B cell (primary cell): ENCODE measurements around the gene PLCG1.

Source experiments
- EZH2 ChIP-seq: IDR thresholded peaks from 2 replicates; pipeline ENCODE4 v1.6.1; 2012; ENCODE audit warnings: borderline replicate concordance, low read depth, mild to moderate bottlenecking, moderate library complexity, low read length; ENCODE audit not compliant: insufficient read depth, poor library complexity, severe bottlenecking
- TF ChIP-seq, protein P1 (sequence below): fragments of 200-600 bp; IDR thresholded peaks from one replicate; pipeline ENCODE4 v1.8.0; 2022; ENCODE audit warnings: antibody characterized with exemption, mild to moderate bottlenecking

DNA sequence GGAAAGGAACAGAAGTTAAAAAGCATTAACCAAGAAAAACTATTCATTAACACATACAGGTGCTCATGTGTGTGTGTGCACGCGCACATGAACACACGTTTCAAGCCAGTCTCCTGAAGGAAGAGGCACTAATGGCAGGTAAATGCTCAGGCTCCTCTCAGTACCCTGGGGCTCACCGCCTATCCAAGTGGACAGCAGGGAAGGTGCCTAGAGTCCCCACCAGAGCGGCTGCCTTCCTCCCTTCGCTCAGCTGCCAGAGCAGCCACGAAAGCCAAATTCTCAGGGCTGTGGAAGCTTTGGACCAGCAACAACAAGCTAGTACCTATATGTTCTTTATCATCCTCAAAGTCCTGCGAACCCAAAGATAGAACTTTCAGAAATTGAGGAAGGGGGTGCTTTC is 42.6 kb downstream of the PLCG1 start:
- TF ChIP-seq, protein P1, sequence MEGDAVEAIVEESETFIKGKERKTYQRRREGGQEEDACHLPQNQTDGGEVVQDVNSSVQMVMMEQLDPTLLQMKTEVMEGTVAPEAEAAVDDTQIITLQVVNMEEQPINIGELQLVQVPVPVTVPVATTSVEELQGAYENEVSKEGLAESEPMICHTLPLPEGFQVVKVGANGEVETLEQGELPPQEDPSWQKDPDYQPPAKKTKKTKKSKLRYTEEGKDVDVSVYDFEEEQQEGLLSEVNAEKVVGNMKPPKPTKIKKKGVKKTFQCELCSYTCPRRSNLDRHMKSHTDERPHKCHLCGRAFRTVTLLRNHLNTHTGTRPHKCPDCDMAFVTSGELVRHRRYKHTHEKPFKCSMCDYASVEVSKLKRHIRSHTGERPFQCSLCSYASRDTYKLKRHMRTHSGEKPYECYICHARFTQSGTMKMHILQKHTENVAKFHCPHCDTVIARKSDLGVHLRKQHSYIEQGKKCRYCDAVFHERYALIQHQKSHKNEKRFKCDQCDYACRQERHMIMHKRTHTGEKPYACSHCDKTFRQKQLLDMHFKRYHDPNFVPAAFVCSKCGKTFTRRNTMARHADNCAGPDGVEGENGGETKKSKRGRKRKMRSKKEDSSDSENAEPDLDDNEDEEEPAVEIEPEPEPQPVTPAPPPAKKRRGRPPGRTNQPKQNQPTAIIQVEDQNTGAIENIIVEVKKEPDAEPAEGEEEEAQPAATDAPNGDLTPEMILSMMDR: no peak
- no peak for TF ChIP-seq EZH2
